ENCODE data around the gene GADL1.

The GADL1 gene, protein sequence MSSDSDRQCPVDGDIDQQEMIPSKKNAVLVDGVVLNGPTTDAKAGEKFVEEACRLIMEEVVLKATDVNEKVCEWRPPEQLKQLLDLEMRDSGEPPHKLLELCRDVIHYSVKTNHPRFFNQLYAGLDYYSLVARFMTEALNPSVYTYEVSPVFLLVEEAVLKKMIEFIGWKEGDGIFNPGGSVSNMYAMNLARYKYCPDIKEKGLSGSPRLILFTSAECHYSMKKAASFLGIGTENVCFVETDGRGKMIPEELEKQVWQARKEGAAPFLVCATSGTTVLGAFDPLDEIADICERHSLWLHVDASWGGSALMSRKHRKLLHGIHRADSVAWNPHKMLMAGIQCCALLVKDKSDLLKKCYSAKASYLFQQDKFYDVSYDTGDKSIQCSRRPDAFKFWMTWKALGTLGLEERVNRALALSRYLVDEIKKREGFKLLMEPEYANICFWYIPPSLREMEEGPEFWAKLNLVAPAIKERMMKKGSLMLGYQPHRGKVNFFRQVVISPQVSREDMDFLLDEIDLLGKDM

DNA sequence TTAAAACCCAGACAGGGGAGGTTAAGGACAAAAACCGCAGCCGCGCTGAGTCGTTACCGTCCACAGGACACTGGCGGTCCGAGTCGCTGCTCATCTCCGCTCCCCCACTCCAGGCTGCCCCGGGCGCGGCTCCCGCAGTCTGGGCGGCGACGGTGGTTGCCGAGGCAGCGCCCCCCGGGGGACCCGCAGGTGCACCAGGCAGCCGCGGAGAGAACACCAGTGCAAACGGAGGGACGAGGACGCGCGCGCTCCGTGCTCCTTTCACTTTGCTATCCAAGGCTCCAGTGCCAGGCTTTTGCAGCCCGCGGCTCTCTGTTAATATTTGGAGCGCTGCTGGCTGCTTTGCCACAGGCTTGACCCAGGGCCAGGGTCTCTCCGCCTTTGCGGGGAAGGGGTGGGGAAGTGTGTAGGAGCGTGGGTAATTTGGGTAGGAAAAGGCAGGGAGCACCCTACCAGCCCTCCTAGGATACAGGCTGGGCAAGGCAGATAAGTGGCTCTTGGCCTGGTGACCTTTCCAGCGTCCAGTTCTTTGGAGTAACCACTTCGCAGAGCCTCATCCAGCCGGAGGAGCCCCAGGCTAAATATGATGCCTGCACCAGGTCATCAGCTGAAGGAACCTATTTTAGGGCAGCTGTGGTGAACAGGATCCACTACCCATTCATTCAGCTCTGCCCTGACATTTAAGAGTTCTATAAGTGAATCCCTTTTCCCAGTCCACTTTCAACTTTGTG is at the start of gene GADL1:
Gene GADL1 (minus strand): TSS at position 141 of the 731 bp plus-strand sequence. CDS start 47 bp downstream, at position 94.
- no peak for DNase-seq

DNA sequence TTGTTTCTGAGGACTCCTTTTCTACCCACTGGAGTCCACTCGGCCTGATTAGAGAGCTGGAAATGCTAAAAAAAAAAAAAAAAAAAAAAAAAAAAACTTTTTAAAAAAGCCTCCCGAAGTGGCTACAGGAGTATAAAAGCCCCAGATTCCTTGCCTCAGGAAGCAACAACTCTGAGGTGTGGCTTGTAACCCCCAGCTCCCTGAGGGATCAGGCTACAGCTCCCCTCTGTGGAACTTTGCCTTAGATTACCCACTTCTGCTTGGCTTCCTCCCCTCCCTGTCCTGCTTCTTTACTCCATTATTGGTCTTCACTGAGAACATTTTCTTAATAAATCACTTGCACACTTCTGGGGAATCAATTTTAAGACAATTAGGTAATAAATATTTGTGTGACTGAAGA is 49.7 kb upstream of the GADL1 start:
- no peak for DNase-seq

DNA sequence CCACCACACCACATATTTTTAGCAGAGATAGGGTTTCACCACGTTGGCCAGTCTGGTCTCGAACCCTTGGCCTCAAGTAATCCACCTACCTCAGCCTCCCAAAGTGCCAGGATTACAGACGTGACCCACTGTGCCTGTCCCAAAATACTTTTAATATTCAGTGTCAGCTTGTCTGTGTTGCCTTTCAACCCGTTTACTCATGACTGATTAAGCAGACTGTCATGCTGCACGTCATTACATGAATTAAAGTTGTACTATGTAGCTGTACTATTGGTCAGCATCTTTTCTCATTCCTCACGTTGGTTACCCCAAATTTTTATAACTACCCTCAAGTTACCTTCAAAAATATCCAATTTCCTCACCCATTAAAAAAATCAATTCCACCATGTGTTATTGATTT is 48.7 kb upstream of the GADL1 start:
- no peak for DNase-seq

DNA sequence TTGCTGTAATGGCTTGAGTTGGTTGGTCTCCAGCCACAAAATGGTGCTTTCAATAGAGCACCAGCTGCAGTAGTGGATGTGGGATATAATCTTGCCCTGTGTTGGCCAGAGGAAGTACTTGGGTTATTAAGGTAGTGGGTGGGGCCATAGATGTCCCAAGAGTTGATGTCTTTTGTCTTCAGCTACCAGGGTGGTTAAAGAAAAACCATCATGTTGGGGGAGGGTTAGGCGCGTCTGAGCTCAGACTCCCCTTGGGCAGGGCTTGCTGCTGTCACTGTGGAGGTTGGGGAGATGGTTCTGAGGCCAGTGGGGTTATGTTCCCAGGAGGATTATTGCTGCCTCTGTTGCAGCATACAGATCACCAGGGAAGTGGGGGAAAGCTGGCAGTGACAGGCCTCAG is 46.9 kb upstream of the GADL1 start:
- no peak for DNase-seq

DNA sequence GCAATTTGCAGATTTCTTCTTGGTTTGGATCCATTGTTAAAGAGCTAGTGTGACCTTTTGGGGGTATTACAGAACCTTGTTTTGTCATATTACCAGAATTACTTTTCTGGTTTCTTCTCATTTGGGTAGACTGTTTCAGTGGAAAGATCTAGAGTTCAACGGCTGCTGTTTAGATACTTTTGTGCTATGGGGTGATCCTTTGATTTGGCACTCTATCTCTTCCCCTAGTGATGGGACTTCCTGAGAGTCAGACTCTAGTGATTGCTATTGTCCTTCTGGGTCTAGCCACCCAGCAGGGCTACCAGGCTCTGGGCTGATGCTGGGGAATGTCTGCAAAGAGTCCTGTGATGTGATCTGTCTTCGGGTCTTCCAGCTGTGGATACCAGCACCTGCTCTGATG is 46.3 kb upstream of the GADL1 start:
- DNase-seq: no peak

DNA sequence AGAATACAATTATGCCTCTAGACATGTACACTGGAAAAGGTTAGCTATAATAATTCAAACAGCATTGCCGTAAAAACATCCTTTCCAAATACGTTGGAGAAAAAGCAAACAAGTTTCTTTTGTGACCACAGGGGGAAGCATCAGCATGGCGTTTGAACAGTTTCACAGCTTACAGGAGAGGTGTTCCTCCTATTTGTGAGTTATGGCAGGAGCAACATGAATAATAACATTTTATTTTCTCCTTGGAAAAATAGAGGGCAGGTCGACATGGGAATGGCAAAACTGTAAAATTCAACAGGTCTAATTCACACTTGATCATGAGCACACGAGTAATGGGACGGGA is 39.7 kb upstream of the GADL1 start:
- peak; percentile 43 for DNase-seq

DNA sequence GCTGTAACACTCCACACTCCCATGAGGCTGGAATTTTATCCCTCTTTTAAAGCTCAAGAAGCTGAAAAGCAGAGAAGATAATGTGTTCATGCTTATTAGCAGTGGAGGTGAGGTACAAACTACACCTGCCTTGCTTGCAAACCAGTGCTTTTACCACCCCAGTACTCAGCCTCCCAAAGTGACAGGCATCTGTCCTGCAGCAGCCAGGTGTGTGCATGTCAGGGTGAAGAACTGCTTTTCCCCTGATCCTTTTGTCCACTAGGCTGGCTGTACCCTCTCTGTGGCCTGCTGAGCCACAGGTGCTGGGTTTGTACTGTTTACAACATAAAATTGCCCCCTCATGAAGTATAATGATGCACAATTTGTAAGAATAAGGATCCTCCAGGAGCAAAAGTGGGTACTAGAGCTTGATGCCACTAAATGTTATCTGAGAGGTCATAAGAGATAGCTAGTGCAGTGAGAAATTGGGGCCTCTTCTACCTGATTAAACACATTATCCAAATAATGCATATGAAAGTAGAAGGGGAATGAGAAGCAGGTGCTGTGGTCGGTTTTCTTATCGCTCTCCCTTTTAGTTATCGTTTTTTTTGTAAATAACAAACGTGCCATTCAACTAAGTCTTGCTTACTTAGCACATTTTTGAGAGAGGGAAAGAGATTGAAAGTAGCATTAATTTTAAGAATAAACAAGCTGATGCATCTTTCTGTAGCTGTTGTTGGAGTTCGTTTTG is 39.2 kb upstream of the GADL1 start:
- no peak for DNase-seq

DNA sequence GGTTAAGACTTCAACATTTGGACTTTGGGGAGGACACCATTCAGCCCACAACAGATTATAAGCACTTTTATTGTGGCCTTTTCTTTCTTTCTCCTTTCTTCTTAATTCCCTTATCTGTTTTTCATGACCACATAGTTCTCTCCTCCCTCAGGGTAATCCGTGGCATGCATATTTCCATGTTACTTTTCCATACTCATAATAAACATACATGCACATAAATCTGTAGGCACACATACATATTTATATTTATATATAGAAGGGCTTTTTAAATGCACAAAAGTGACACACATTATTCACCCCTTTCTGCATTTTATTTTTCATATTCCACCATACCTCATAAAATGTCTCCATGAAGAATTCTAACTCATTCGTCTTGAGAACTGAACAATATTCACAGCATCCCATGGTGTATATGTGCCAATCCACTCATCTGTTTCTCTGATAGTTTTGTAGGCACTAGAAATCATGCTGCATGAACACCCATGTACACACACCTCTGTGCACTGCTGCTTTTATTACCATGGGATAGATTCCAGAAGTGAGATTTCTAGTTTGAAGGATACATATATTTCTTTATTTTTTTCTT is 38.1 kb upstream of the GADL1 start:
- no peak for DNase-seq

DNA sequence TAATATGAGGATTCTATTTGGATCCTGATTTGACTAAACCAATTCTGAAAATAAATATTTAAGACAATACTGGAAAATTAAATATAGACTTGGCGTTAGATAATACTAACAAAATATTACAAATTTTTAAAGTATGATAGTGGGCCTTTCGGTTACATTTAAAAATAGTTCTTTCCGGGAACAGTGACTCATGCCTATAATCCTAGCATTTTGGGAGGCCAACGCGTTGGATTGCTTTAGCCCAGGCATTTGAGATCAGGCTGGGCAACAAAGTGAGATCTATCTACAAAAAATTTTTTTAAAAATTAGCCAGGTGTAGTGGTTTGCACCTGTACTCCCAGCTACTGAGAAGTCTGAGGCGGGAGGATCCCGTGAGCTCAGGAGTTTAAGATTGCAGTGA is 30.3 kb upstream of the GADL1 start:
- DNase-seq: no peak

DNA sequence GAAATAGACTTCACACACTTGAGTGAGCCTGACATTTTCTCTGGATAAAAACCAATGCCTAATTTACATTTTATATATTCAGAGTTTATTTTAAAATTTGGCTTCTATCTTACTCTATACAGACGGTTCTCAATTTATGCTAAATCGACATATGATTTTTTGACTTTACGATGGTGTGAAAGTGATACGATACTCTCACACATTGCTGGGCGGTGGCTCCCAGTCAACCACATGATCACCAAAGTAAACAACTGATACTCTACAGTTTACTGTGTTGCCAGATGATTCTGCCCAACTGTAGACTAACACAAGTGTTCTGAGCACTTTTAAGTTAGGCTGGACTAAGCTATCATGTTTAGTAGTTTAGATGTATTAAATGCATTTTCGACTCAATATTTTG is 25.1 kb upstream of the GADL1 start:
- DNase-seq: no peak

DNA sequence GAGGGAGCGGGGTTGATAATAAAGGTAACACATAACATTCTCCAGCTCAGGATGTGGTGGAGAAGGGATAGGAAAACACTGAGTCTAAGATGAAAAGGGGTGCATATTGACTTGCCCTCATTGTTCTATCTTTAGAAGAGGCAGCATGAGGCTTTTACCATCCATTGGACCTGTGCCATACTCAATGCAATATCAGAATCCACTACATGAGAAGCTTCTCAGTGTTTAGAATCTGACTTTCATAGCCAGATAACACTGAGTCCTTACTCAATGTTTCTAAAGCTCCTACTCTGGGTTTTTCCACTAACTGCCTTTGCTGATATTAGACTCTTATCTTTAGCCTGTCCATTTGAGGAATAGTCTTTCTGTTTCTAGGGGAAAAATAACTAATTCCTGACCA is 24.3 kb upstream of the GADL1 start:
- DNase-seq: no peak

DNA sequence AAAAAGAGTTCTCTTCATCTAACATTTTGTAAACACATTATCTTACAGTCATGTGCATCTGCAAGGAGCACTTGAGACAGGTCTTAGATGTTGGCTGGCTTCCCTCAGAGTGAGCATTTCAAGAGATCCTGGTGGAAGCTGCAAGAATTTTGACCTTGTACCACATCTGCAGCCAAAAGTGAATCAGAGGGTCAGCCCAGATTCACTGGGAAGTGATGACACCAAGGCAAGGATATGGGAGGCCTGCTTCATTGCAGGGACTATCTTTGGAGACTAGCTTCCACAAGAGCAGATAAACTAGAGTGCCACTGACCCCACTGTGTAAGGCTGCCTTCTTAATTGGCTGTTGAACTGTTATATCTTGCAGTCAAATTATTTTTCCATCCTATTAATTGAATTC is 21.3 kb upstream of the GADL1 start:
- no peak for DNase-seq

DNA sequence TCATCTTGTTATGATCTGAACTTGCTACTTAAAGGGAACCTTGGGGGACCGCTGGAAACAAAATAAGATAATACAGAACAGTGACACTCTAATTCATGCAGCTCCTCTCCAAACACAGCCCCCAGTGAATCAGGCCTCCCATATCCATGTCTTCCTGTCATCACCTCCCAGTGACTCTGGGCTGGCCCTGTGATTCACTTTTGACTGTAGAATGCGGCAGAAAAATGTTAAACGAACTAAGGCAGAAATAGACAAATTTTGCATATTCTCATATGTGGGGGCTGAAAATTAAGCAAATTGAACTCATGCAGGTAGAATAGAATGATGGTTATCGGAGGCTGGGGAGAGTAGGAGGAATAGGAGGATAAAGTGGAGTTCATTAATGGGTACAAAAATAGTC is 20.2 kb upstream of the GADL1 start:
- DNase-seq: no peak

DNA sequence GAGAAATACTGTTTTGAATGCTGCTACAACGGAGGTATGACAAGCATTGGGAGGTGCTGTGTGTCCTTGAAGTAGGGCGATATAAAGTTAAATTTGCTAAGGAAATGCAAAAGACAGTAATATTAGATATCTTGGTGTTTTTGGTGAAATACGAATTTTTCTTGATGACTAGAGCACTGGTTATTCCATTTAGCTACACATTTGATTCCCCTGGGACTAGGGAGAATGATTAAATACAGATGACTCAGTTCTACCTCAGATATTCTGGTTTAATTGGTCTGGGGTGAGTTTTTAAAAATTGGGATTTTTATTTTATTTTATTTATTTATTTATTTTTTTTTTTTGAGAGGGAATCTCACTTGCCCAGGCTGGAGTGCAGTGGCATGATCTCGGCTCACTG is 18.7 kb upstream of the GADL1 start:
- DNase-seq: no peak

DNA sequence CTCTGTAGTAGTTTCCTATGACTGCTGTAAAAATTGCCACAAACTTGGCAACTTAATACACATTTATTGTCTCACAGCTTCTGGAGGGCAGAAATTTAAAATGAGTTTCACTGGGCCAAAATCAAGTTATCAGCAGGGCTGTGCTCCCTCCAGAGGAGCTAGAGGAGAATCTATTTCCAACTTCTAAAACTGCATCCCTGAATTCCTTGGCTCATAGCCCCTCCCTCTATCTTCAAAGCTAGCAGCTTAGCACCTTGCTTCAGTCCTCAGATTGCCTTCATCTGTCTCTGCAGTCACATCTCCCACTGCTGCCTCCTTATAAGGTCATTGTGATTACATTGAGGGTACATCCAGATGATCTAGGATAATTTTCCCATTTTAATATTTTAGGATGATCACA is 17.8 kb upstream of the GADL1 start:
- DNase-seq: no peak

DNA sequence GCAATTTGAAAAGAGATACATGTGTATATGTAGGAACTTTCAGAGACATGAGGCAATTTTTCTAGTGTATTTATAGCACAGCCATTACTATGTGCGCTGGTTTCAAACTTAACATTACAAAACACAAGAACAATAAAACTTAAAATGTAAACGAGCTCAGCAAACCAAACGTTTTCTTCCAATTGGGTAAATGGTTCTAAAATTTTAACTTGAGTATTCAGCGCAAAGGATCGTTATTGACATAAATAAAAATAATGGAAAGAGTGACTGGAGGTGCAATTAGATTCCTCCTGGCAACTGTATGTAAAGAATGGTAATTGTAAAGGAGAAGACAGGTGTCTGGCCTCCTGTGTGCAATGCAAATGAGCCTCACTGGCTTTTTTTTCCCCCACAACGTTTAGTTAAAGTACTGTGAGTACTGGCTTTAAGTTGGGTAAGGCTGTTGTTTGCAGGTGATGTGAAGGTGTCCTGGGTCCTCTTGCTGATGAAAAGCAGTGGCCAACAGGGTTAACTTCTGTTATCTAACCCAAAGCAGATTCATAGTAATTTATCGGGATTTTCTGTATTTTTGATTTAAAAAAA is 14.1 kb upstream of the GADL1 start:
- DNase-seq: no peak

DNA sequence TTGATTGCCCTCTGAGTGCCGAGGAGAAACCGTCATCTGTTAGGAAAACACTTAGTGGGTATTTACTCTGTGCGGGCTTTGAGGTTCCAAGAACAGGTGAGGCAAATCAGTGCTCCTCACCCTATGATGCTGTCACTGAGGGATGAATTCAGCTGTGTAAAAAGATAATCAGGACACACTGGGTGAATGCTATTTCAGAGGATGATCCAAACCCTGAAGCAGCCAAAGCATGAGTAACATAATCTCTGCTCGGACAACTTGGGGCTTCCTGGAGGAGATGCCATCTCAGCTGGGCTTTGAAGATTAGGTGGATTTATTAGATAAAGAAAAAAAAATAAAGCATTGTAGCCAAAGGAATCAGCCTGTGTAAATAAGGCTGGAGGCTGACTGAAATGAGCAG is 10.5 kb upstream of the GADL1 start:
- DNase-seq: peak; percentile 59

DNA sequence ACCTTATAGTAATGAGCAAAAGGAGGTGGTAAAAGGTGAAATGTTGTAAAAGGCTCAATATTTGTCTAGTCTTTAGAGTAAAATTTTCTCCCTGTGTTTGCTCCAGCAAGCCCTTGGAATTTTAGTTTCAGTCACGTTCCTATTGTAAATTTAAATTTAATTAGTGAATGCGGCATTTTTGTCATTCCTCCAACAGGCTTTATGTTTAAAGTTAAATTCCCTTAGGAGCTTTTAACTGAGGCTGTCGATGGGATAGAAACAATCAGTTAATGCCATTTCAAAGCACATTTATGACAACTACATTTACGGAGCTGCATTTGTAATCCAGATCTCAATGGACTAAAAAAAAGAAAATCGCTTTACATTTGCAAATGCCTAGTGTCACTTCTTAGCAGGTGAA is 868 bp upstream of the GADL1 start:
- no peak for DNase-seq

DNA sequence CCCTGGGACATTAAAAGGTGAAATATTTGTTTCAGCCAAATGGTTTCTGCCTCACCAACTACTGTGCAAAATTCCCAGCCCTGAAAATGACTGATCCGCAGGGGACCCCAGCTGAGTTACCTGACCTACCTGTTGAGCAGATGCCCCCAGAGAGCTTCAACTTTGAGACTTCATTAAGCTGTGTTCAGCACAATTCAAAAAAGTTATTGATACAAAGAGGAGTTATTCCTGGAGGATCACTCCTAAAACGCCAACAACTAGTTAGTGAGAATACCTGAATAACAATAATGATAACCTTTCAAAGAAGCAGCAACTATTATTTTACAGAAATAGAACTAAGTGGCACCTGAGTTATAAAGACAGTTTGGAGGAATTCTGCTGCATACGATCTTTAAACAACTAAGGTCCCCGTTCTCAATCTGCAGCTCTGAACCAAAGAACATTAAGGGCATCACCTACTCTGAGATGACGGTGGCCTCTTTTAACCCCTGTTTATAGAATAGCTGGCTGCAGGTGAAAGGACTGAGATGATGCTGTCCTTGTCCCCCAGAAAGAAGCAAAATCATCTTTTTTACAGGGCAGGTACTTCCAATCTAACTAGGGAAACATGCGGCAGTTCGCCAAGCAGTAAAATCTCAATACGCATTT is 659 bp downstream of the GADL1 start:
- no peak for DNase-seq

DNA sequence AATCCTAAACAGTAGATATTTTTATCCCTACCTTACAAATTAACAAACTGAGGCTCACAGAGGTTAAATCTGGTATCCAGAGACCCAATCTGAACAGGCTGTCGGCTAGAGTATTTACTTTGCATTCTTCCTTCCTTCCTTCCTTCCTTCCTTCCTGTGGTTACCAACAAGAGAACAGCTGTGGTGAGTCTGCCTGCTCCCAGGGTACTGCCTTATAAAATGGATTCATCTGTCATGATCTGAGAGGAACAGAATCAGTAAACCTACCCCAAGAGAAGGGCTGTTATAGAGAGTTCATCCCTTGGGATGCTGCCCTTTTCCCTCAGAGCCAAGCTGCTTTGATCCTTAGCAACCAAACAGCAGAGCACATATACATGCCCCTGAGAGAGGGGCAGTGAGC is 3.6 kb downstream of the GADL1 start:
- DNase-seq: no peak

DNA sequence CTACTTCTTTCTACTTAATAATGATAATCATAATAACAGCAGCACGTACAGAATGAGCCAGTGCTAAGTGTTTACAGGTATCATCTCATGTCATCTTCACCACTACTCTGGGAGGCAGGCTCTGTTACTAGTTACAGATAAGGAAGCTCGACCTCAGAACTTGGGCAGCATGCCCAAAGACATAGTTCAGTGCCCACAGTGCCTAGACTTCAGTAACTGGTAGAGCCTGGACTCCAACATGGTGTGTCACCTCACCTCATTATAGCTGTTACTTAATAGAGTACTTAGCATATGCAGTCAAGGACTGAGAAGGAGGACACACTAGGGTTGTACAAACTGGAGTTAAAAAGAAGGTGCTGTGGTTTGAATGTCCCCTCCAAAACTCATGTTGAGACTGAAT is 7.6 kb downstream of the GADL1 start:
- peak; percentile 6 for DNase-seq

DNA sequence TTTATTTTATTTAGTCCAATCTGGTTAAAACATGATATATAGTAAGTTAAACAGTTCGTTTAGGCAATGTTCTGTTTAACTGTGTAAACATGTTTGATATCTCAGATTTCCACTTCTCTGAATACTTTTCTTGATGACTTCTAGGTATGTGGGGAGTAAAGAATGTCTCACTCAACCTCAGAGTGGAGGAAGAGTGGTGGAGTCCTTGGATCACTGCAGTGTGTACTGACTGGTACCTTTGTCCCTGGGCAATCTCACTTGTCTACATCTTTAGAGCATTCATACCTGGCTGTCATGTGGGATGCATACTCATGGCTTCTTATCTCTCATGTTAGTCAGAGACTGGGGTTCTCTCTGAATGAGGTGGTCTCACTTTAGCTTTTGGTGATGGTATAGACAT is 15.6 kb downstream of the GADL1 start:
- DNase-seq: no peak

DNA sequence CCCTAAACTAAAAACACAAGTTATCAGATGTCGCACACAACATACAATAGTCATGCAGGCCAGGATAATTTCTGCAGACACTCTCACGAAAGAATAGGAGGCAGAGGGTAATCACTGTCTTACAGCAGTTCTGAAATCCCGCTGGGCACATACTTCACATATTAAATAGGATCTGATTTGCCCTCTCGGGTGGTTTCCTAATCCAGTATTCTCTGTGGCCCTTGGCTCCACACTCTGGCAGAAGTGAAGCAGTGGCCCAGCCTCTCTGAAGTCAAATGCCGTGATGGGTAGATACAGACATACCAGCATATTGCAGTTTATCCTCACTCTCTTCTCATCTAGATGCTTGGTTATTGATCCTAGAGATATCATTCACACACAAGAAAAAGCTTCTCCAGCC is 19.0 kb downstream of the GADL1 start:
- DNase-seq: no peak
